NOMO-1 (cell line): ENCODE measurements around the gene ZDHHC7.

Experiments used
- DNase-seq, 2 experiments: peaks; one replicate each; lab custom pipeline; 2025; ENCODE audit not compliant: unreplicated experiment in 2 of 2; lab: John Stamatoyannopoulos, UW

Gene ZDHHC7

DNA sequence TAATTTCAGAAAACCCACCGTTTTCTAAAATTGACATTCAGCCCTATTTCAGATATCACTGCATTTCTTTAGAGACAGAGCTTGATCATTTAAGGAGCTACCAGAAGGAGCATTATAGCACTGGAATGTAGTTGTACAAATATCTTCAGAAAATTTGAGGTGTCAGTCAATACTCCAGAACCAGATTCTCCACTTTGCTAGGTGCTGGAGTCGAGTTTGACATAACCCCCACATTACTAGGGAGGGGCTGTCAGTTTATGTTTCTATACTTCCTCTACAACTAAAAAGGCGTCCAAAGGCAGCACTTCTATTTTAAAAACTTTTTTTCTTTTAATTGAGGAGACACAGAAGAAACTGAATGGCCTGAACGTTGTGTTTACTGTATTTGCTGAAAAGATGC, 15.4 kb upstream of the ZDHHC7 start:
- peak in 1 of 2 experiments; percentile 10 for DNase-seq

DNA sequence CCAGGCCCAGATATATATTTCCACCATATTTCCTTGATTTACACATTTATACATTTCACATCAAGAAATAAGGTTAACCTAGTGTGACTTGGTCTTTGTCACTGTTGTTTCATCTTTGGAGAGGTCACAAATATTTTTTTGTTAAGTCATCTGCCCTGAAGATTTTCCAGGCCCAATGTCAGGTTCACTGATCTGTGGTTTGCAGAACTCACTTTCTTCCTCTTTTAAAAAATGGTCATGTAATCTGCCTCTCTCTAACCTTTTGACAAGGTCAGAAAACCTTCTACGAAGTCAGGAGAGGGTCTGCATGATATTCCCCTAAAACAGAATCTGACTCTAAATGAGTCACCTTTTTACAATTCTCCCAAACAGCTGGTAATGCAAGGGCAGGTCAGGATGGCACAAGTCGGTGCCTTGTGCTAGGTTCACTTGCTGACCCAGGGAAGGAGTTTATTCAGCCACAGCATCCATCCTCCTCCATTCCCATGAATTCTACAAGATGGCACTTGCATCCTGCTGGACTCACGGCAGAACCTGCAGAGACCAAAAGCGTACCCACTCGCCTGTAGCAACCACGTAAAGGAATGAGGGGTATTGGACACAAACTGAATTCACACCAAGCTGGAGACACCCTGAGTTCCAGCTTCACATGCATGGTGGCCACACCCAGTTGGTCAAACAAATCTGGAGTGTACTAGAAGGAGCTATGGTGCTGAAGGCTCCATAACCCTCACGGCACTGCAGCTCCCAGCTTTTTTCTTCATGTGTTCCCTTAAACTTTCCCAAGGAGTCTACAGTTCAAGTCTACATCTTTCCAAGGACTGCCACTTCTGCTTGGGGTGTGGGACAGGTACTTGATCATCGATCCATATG, 14.7 kb upstream of the ZDHHC7 start:
- peak; percentile 55 to 83 for DNase-seq

- no peak for DNase-seq
These were observed 8.4 kb upstream of the ZDHHC7 start for GRCh38 chr16:85019659-85020245.

DNA sequence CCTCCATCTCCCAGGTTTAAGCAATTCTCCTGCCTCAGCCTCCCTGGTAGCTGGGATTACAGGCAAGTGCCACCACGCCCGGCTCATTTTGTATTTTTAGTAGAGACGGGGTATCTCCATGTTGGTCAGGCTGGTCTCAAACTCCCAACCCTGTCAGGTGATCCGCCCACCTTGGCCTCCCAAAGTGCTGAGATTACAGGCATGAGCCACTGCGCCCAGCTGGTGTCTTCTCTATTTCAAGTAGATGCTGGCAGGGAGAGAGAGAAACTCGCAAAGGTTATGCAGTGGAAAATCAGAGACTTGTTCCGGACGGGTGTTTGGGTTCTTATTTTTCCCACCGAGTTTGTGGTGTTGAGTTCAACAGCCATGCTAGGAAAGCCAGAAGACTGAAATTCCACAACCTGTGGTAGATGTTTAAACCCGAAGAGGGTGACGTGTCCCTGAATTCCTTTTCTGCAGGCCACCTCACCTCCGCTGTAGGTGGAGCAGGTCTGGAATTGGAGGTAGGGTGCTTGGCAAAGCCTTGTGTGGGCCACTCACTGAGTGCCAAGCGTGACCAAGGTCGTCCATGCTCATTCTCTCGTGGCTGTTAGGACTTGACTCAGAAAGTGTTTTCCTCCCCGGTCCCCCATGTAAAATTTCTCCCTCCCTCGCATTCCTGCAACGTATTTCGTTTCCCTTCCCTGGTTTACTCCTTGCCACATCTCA, 7.3 kb upstream of the ZDHHC7 start:
- no peak for DNase-seq

DNA sequence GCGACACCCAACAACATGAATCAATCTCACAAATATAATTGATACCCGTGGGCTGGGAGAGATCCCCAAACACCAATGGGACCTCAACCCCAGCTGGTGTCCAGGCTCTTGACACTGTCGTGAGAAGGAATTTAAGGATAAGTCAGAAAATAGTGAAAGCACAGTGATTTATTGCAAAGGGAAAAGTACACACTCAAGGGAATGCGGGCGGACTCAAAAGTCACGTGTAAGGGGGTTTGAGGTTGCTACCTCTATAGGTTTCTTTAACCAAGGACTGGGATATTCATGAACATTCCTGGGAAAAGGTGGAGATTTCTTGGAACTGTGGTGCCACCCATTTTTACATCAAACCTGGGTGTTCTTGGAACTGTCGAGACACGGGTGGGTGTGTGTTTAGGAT, 6.3 kb upstream of the ZDHHC7 start:
- no peak for DNase-seq

- peak; percentile 70 to 96 for DNase-seq
These were observed 5.8 kb upstream of the ZDHHC7 start for GRCh38 chr16:85017151-85017550.

DNA sequence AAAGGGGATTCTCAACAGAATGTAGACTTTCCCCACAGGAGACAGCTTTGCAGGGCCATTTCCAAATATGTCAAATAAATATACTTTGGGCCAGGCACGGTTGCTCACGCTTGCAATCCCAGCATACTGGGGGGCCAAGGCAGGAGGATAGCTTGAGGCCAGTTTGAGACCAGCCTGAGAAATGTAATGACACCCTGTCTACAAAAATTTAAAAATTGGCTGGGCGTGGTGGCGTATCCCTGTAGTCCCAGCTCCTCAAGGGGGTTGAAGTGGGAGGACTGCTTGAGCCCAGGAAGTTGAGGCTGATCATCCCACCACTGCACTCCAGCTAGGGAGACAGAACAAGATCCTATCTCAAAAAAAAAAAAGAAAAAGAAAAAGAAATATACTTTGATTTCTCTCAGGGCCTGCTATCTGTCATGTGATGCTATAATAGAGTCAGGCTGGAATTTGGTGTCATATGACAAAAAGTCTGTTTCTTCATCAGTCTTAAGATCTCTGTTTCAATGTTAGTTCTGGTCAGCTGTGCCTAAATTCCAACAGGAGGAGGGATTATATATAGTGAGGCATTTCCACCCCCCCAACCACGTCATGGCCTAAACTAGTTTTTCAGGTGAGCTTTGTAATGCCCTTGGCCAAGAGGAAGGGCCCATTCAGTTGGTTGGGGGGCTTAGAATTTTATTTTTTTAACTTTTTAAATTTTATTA, 4.3 kb upstream of the ZDHHC7 start:
- DNase-seq = no peak

GRCh38 chr16:85014311-85014710, 3.0 kb upstream of the ZDHHC7 start:
- DNase-seq = peak in 1 of 2 experiments; percentile 38

DNA sequence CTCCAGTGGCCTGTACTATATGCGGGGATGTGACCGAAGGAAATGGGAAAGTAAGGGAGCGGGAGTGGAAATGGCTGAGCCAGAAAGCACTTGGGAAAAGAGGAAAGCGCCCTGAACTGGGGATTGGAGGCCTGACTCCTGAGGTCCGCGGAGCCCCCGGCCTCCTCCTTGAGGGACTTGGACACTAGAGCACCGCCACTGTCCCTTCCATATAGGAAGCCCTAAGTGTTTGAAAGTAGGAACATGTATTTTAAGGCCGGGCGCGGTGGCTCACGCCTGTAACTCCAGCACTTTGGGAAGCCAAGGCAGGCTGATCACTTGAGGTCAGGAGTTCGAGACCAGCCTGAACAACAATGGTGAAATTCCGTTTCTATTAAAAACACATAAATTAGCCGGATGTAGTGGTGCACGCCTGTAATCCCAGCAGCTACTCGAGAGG, 530 bp upstream of the ZDHHC7 start:
- no peak for DNase-seq

GRCh38 chr16:85010446-85010930, 847 bp downstream of the ZDHHC7 start:
- peak in 1 of 2 experiments; percentile 12 for DNase-seq

- DNase-seq = no peak
These were observed 3.1 kb downstream of the ZDHHC7 start for GRCh38 chr16:85008271-85008670.

GRCh38 chr16:85007496-85008214, 3.7 kb downstream of the ZDHHC7 start:
- DNase-seq = peak in 1 of 2 experiments; percentile 8

DNA sequence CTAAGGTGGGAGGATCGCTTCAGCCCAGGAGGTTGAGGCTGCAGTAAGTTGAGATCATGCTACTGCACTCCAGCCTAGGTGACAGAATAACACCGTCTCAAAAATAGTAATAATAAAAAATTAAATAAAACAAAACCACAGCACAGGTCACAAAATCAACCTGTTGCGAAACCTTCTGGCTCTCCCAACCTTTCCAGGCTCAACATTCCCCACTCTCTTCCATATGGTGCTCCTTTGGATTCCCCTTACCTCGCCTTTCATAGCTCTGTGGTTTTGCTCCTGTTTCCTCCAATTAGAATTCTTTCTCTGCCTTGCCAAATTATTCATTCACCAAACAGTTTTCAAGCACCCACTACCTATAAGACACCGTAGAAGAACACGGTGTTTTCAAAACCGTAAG, 4.7 kb downstream of the ZDHHC7 start:
- DNase-seq = no peak

DNA sequence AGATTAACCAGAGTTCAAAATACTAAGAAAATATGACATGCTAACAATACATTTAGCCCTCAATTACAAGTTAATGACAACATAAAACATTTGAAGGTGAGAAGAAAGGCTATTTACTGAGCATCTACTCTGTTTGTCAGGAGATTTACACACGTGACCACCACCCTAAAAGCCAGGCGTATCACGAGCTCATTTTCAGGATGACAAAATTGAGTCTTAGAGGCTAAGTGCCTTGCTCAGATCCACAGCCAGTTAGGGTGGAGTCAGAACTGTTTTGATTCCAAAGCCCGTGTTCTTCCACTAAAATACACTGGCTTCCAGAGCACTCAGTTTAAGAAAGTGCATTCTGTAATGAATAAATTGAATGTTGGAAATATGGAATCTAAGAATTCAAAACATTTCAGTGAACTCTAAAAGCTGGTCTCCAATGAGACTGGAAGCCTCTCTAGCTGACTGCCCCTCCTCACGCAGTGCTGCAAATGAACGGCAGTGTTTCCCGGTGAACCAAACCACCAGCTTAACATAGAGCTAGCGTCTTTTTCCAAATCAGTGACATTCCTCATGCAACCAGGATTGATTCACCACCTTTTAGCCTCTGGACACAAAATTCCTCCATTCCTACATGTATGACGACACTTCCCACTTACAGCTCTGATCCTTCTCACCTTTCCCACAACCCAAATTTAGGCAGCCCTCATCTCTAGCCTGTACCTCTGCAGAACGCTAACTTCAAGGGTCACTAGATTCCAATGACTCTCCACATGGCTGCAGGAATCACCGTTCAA, 5.9 kb downstream of the ZDHHC7 start:
- DNase-seq = no peak

DNA sequence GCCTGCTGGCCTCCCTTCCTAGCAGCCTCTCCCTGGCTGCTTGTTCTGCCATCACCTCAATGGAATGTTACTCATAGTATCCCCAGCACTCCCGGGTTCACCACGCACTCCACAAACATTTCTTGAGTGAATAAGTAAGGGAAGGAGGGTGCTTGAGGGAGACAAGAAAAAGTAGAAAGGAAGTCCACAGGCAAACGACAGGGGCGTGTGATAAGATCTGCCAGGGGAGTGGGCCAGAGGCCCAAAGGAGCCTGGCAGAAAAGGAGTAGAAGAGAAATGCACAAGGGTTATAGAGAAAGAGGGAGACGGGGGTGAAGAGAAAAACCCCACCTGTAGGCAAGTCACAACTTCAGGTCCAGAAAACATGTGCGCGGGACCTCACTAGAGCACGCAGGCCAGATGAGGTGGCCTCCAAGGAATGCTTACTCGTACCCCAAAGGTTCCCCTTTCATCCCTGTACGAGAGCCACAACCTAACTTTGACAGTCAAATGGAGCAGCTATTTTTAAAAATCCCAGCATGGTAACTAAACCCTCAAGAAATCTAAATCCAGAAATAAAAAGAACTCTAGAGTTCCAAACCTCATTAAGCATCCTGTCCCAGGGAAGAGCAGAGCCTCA, 6.6 kb downstream of the ZDHHC7 start:
- no peak for DNase-seq

DNA sequence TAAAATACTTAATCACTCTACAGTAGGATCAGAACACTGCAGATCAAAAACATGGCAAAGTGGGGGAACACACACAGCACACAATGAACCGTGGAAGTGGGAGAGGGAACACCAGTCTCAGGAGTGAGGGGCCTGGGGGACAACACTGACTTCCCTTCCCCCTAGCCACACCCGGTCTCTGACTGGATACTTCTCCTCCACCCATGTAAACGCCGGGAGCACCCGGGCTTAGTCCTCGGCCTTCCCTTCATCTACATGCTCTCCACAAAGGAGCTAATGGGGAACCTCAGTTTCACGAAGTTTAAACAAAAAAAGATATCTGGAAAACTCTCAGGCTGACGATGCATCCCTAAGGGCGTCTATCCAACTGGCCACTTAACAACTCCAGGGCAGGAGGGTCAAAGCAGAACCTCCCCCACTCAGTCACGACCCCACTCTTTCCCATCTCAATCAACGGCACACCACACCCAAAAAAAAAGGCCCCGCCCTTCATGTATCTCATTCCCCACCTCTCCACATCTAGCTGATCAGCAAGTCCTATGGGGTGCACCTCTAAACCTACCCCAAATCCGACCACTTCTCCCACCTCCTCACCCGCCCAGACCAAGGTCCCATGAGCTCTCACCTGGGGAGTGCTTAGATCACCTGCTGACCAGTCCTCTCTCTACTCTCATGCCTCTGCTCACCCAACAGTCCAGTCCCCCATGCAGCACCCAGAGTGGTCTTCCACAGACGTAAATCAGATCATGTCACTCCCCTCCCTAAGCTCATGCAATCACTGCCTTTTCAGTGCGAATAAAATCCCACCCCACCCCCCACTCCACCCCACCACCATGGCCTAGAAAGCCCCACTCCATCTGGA, 7.4 kb downstream of the ZDHHC7 start:
- DNase-seq = no peak

DNA sequence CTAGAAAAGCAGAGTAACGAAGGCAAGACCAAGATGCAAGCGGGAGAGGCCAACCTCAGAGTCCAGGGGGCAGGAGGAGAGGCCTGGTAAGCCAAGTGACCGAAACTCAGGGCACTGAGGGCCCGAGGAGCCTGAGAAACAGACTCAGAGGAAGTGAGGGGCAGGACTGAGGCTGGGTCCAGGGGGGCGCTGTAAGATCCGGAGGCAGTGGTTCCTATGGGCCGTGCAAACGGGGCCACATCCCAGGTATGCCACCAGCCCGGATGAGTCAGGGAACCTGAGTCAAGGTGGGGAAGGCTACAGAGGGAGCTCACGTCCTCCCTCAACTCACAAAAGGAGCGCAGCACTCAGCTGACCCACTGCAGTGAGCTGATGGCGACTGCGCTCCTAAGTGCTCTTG, 8.3 kb downstream of the ZDHHC7 start:
- DNase-seq = no peak

- peak; percentile 78 to 83 for DNase-seq
These were observed 8.7 kb downstream of the ZDHHC7 start for GRCh38 chr16:85002608-85003007.
